Glomerular visceral epithelial cell (primary cell): Measurements from ENCODE around the gene MAIP1.

Source experiments
- DNase-seq: peaks from one replicate; pipeline ENCODE4 v3.0.0-alpha.2; 2016; ENCODE audit errors: extremely low spot score

Gene MAIP1

GRCh38 chr2:199950396-199950795 is 5.0 kb upstream of the MAIP1 start:
- DNase-seq: no peak

GRCh38 chr2:199951023-199951422 is 4.4 kb upstream of the MAIP1 start:
- DNase-seq: no peak

- no peak for DNase-seq
Observed at GRCh38 chr2:199955007-199955338, 409 bp upstream of the MAIP1 start.

GRCh38 chr2:199956062-199956380 is 639 bp downstream of the MAIP1 start:
- no peak for DNase-seq

- DNase-seq: no peak
Observed at GRCh38 chr2:199958014-199958413, 2.6 kb downstream of the MAIP1 start.

GRCh38 chr2:199962203-199962602 is 6.8 kb downstream of the MAIP1 start:
- DNase-seq: no peak

GRCh38 chr2:199966405-199966804 is 11.0 kb downstream of the MAIP1 start:
- DNase-seq: no peak

- no peak for DNase-seq
Observed at GRCh38 chr2:199966976-199967375, 11.6 kb downstream of the MAIP1 start.

GRCh38 chr2:199968126-199968525 is 12.7 kb downstream of the MAIP1 start:
- no peak for DNase-seq

GRCh38 chr2:199972088-199972626 is 16.8 kb downstream of the MAIP1 start:
- no peak for DNase-seq

- DNase-seq: peak; percentile 47
Observed at GRCh38 chr2:199973703-199974102, 18.3 kb downstream of the MAIP1 start.

GRCh38 chr2:199975273-199975895 is 20.0 kb downstream of the MAIP1 start:
- DNase-seq: no peak

- peak; percentile 75 for DNase-seq
Observed at GRCh38 chr2:199977984-199978415, 22.6 kb downstream of the MAIP1 start.

- DNase-seq: no peak
Observed at GRCh38 chr2:199979398-199979797, 24.0 kb downstream of the MAIP1 start.

GRCh38 chr2:199979832-199980628 is 24.6 kb downstream of the MAIP1 start:
- peak; percentile 76 for DNase-seq

- peak; percentile 23 for DNase-seq
Observed at GRCh38 chr2:199982126-199982843, 26.9 kb downstream of the MAIP1 start.

- DNase-seq: no peak
Observed at GRCh38 chr2:199983534-199983933, 28.2 kb downstream of the MAIP1 start.

GRCh38 chr2:199984159-199984558 is 28.8 kb downstream of the MAIP1 start:
- DNase-seq: no peak

GRCh38 chr2:199984755-199985154 is 29.4 kb downstream of the MAIP1 start:
- no peak for DNase-seq

- peak; percentile 67 for DNase-seq
Observed at GRCh38 chr2:199985625-199986207, 30.3 kb downstream of the MAIP1 start.

GRCh38 chr2:199987586-199987985 is 32.2 kb downstream of the MAIP1 start:
- no peak for DNase-seq

GRCh38 chr2:199988151-199988550 is 32.8 kb downstream of the MAIP1 start:
- no peak for DNase-seq
